ENCODE results near the gene NOTUM. TPM values are rescaled to one million over a fixed set of nuclear protein-coding genes. Genes with fewer than 3 reads are reported as not detected.

Gene NOTUM
- total RNA-seq, 1 experiment from 2014 or later: not detected

DNA sequence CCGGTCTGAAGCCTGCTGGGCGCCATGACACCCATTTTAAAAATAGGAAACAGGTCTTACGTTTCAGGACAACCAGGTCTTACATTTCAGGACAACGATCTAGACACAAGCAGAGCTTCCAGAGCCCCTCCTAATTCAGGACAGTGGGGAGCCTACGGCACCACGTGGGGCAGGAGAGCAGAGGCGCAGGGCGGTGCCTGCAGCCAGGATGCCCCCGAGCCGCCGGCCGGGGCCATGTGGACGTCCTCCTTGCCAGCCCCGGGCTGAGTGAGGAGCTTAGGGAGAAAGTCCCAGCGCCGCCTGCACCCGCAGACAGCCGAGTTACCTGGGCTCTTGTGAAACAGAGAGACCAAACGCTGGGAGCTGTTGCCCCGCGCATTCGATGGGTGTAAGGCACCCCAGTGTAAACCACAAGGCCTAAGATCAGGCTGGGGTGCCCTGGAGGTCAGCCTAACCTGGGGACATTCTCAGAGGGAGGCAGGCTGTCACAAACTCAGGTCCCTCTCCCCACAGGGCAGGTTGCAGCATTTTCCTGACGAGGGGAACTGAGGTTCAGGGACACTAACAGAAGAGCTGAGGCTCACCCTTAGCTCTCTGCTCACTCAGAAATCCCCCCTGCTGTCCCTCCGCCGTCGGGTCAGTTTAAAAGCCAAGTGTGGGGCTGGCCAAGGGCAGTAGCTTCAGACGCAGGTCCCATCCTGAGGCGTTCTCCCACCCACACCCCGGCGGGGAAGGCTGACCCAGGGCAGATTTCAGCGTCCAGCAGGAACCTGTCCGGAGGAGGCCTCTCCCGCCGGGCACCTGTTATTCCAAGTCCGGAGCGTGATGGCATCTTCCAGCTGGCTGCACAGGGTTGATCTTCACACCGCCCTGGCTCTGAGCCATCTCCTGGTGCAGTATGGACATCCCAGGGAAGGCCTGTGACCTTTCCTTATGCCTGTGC, 1.8 kb upstream of the NOTUM start:
- Histone ChIP-seq H3K4me2 (ENCODE audit: low read length) (no peak overlapping the region), H3K4me1 (ENCODE audit: insufficient read depth, low read length) (no peaks in the 10 kb centered on the region), H3K9me3 (ENCODE audit: low read length) (no peaks in the 10 kb centered on the region), H3K36me3 (ENCODE audit: low read depth, low read length) (no peaks in the 10 kb centered on the region), H3K79me2 (ENCODE audit: low read length) (no peaks in the 10 kb centered on the region), H4K20me1 (ENCODE audit: low read length) (no peaks in the 10 kb centered on the region), H3F3A (ENCODE audit: low read length, unreplicated experiment) (no peaks in the 10 kb centered on the region), H3K4me3 (ENCODE audit: low read length) (no peak overlapping the region), H2AFZ (ENCODE audit: low read length) (no peak overlapping the region), H3K27me3 (ENCODE audit: low read length) (peaks cover 22% of the 10 kb centered on the region), H3K9me2 (replicated peaks; ENCODE audit: low read length) (no peaks in the 10 kb centered on the region), H3K9ac (ENCODE audit: low read length) (no peak overlapping the region), H3K27ac (ENCODE audit: low read length) (no peak overlapping the region)
- ATAC-seq (no peak), DNase-seq (no peak)
- ChIA-PET CTCF (no interaction called here), POLR2A (ENCODE audit: unreplicated experiment) (no interaction called here)
- intact Hi-C loops (cut with micrococcal nuclease): no loop called here
- BruUV-seq (replicated peaks): no TSS peak
- TF ChIP-seq, protein P1, sequence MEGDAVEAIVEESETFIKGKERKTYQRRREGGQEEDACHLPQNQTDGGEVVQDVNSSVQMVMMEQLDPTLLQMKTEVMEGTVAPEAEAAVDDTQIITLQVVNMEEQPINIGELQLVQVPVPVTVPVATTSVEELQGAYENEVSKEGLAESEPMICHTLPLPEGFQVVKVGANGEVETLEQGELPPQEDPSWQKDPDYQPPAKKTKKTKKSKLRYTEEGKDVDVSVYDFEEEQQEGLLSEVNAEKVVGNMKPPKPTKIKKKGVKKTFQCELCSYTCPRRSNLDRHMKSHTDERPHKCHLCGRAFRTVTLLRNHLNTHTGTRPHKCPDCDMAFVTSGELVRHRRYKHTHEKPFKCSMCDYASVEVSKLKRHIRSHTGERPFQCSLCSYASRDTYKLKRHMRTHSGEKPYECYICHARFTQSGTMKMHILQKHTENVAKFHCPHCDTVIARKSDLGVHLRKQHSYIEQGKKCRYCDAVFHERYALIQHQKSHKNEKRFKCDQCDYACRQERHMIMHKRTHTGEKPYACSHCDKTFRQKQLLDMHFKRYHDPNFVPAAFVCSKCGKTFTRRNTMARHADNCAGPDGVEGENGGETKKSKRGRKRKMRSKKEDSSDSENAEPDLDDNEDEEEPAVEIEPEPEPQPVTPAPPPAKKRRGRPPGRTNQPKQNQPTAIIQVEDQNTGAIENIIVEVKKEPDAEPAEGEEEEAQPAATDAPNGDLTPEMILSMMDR (conservative IDR thresholded peaks at IDR 0.05; ENCODE audit: low read depth, low read length): no peak
- TF ChIP-seq EZH2phosphoT487 (IDR thresholded peaks at IDR 0.05; ENCODE audit: borderline replicate concordance, low read length): no peak
- TF ChIP-seq EZH2 (IDR thresholded peaks at IDR 0.05; ENCODE audit: low read length, unreplicated experiment): no peak

DNA sequence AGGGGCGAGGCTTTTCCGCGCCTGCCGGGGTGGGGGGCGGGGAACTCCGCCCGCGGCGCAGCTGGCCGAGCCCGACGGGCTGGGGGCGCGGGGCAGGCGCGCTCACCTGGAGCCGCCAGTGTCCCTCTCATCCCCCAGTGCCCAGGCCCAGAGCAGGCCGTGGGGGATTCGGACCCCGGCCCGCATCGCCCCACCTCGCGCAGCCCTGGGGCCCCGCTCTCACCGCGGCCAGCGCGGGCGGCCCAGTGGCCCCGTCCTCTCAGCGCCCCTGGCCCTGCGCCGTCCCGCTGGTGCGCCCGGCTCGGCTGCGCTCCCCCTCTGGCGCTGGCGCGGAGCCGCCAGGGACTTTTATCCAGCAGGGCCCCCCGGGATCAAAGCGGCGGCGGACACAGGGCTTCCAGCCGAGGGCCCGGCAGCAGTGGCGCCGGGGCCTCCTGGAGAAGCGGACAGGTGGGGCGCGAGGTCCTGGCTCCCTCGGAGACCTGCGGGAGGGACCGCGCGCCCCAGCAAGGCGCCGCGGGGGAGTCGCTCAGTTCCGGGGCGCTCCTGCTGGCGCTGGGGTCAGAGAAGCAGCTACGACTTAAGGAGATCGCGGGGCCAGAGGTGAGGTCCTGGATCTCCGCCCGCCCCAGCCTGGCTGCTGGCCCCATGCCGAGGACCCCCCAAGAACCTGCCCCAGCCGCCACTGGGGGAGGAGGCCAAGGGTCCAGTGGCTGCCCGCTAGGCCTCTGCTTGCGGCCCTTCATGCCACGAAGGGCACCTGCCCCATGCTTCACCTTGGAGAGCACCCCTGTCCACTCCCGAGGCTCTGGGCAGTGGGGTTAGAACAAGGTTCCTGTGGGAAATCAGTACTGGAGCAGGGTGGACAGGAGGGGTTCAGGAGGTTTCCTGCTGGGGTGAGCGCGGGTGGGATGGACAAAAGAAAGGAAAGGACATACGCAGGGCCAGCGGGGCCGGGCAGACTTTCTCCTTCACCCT, 823 bp upstream of the NOTUM start:
- Histone ChIP-seq H3K9me2 (replicated peaks; ENCODE audit: low read length) (no peaks in the 10 kb centered on the region), H3K4me2 (ENCODE audit: low read length) (no peak overlapping the region), H3F3A (ENCODE audit: low read length, unreplicated experiment) (no peaks in the 10 kb centered on the region), H3K36me3 (ENCODE audit: low read depth, low read length) (no peaks in the 10 kb centered on the region), H2AFZ (ENCODE audit: low read length) (no peak overlapping the region), H3K27ac (ENCODE audit: low read length) (no peak overlapping the region), H3K79me2 (ENCODE audit: low read length) (no peaks in the 10 kb centered on the region), H3K9me3 (ENCODE audit: low read length) (no peaks in the 10 kb centered on the region), H3K27me3 (ENCODE audit: low read length) (peaks cover 22% of the 10 kb centered on the region), H4K20me1 (ENCODE audit: low read length) (no peaks in the 10 kb centered on the region), H3K9ac (ENCODE audit: low read length) (no peak overlapping the region), H3K4me1 (ENCODE audit: insufficient read depth, low read length) (no peaks in the 10 kb centered on the region), H3K4me3 (ENCODE audit: low read length) (no peak overlapping the region)
- ChIA-PET CTCF (no interaction called here), POLR2A (ENCODE audit: unreplicated experiment) (no interaction called here)
- no peak for TF ChIP-seq EZH2 (IDR thresholded peaks at IDR 0.05; ENCODE audit: low read length, unreplicated experiment)
- TF ChIP-seq EZH2phosphoT487 (IDR thresholded peaks at IDR 0.05; ENCODE audit: borderline replicate concordance, low read length): no peak
- TF ChIP-seq, protein P1 (conservative IDR thresholded peaks at IDR 0.05; ENCODE audit: low read depth, low read length): no peak
- intact Hi-C loops (cut with micrococcal nuclease): no loop called here
- no TSS peak for BruUV-seq (replicated peaks)
- no peak for ATAC-seq
- no peak for DNase-seq
